GM18508 (cell line): ENCODE measurements around the gene MEPE.

Source experiments
- ATAC-seq: cut with Tn5 transposase; IDR thresholded peaks from one replicate; pipeline ENCODE4 v1.9.1; 2021; ENCODE audit warnings: moderate number of reproducible peaks; ENCODE audit not compliant: insufficient read depth, unreplicated experiment

Gene MEPE

GRCh38 chr4:87838890-87839591, 6.3 kb downstream of the MEPE start:
- ATAC-seq = peak; percentile 51

- ATAC-seq = no peak
Observed at GRCh38 chr4:87839592-87839946, 6.8 kb downstream of the MEPE start.

GRCh38 chr4:87840149-87840548, 7.4 kb downstream of the MEPE start:
- no peak for ATAC-seq

GRCh38 chr4:87843936-87844335, 11.2 kb downstream of the MEPE start:
- no peak for ATAC-seq

GRCh38 chr4:87844452-87844851, 11.7 kb downstream of the MEPE start:
- no peak for ATAC-seq

- ATAC-seq = no peak
Observed at GRCh38 chr4:87846226-87846625, 13.5 kb downstream of the MEPE start.

GRCh38 chr4:87848622-87849351, 16.0 kb downstream of the MEPE start:
- peak; percentile 80 for ATAC-seq

- no peak for ATAC-seq
Observed at GRCh38 chr4:87849612-87850011, 16.8 kb downstream of the MEPE start.

GRCh38 chr4:87851332-87851731, 18.6 kb downstream of the MEPE start:
- no peak for ATAC-seq

- ATAC-seq = no peak
Observed at GRCh38 chr4:87851953-87852352, 19.2 kb downstream of the MEPE start.

GRCh38 chr4:87853108-87853507, 20.3 kb downstream of the MEPE start:
- ATAC-seq = no peak

- ATAC-seq = no peak
Observed at GRCh38 chr4:87853891-87854290, 21.1 kb downstream of the MEPE start.

- no peak for ATAC-seq
Observed at GRCh38 chr4:87855559-87855958, 22.8 kb downstream of the MEPE start.

- no peak for ATAC-seq
Observed at GRCh38 chr4:87856816-87857215, 24.0 kb downstream of the MEPE start.

- no peak for ATAC-seq
Observed at GRCh38 chr4:87857789-87858188, 25.0 kb downstream of the MEPE start.

GRCh38 chr4:87862236-87862635, 29.5 kb downstream of the MEPE start:
- ATAC-seq = no peak

- no peak for ATAC-seq
Observed at GRCh38 chr4:87863486-87863885, 30.7 kb downstream of the MEPE start.

GRCh38 chr4:87864321-87864720, 31.6 kb downstream of the MEPE start:
- ATAC-seq = no peak

- no peak for ATAC-seq
Observed at GRCh38 chr4:87865288-87865687, 32.5 kb downstream of the MEPE start.

- no peak for ATAC-seq
Observed at GRCh38 chr4:87865960-87866598, 33.3 kb downstream of the MEPE start.

- ATAC-seq = no peak
Observed at GRCh38 chr4:87868522-87868921, 35.8 kb downstream of the MEPE start.

GRCh38 chr4:87872028-87872427, 39.3 kb downstream of the MEPE start:
- ATAC-seq = no peak
